SU-DHL-6 (cell line): ENCODE data around the gene SLC7A6.

Experiments used
- CTCF ChIP-seq: fragments of 200-600 bp; sonication (generic); IDR thresholded peaks from one replicate; pipeline ENCODE4 v1.5.1; 2017; ENCODE audit warnings: antibody characterized with exemption, mild to moderate bottlenecking, low read length, moderate library complexity; ENCODE audit not compliant: insufficient read depth, poor library complexity, severe bottlenecking
- EZH2phosphoT487 ChIP-seq: fragments of 200-600 bp; sonication (generic), shearing (Covaris generic); conservative IDR thresholded peaks from 2 replicates; pipeline ENCODE4 v1.6.1; 2018; ENCODE audit warnings: mild to moderate bottlenecking, antibody characterized with exemption, low read length, moderate library complexity, mixed read lengths

- TF ChIP-seq CTCF (no peak), EZH2phosphoT487 (no peak)
These were observed 13.4 kb upstream of the SLC7A6 start for GRCh38 chr16:68250951-68251350.
